ENCODE measurements around the gene ARSG. TPM values are rescaled to one million over a fixed set of nuclear protein-coding genes. Genes with fewer than 3 reads are reported as not detected.

The ARSG gene
- total and polyA plus RNA-seq, 2 of the 4 experiments (the other 2 are of a cell fraction), result 2.9 to 3.0 TPM

DNA sequence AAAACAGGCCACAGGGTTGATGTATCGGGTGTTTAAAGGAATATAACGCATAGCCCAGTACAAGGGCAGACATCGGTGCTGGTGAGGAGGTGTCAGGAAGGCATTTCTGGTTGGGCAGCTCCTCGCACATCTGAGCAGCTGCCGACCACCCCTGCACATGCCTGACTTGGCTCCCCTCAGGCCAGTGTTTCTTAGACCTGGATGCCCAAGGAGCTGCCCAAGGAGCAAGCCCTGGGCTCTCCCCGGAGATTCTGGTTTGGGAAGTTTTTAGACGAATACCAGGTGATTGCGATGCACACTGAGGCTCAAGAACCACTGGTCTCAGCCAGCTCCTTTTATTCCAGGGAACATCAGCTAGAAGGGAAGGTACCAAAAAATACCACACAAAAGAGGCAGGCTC, 154.4 kb downstream of the ARSG start:
- Histone ChIP-seq H3K18ac (ENCODE audit: low read depth, low read length) (no peak overlapping the region), H3K27ac (ENCODE audit: insufficient read depth, low read length) (no peak overlapping the region), H3K4me2 (ENCODE audit: low read depth, low read length) (no peak overlapping the region), H3K14ac (replicated peaks; ENCODE audit: low read depth, low read length) (no peak overlapping the region), H3K36me3 (ENCODE audit: control insufficient read depth, insufficient read depth, low read length) (peaks cover 54% of the 10 kb centered on the region), H2AK9ac (replicated peaks; ENCODE audit: low read depth, low read length, poor library complexity) (no peak overlapping the region), H4K5ac (ENCODE audit: low read depth, low read length) (no peak overlapping the region), H4K91ac (ENCODE audit: insufficient read depth, low read depth, low read length) (no peak overlapping the region), H2BK15ac (ENCODE audit: low read depth, low read length) (no peak overlapping the region), H3K4me1 (ENCODE audit: control insufficient read depth, insufficient read depth, low read length) (peaks cover 3% of the 10 kb centered on the region), H3K4ac (ENCODE audit: low read depth, low read length) (no peak overlapping the region), H3K79me1 (ENCODE audit: low read depth in 1 of 2, low read length in 2 of 2) (peaks cover 8 to 18% of the 10 kb centered on the region in 2 experiments; a peak in 3 of 4 replicates), H4K20me1 (ENCODE audit: insufficient read depth, low read length) (no peaks in the 10 kb centered on the region), H4K8ac (ENCODE audit: low read depth in 2 of 2, low read length in 2 of 2) (no peak overlapping the region), H3K9me3 (ENCODE audit: control insufficient read depth, insufficient read depth, low read length) (no peaks in the 10 kb centered on the region), H3K23ac (ENCODE audit: low read depth, low read length) (no peak overlapping the region), H2AK5ac (ENCODE audit: low read depth, low read length) (no peak overlapping the region), H2BK20ac (ENCODE audit: low read depth, low read length) (no peak overlapping the region), H3K9me1 (ENCODE audit: insufficient read depth, low read length) (0 out of 2 replicates have a peak, but pooled peaks cover 3% of the 10 kb centered on the region), H3K9ac (ENCODE audit: low read depth, low read length) (no peak overlapping the region), H3K27me3 (ENCODE audit: control insufficient read depth, insufficient read depth, low read length) (no peaks in the 10 kb centered on the region), H3K4me3 (ENCODE audit: insufficient read depth, low read depth, low read length) (no peak overlapping the region), H3K56ac (ENCODE audit: extremely low read depth, insufficient read depth, low read length) (no peak overlapping the region), H2AFZ (replicated peaks; ENCODE audit: low read length, poor library complexity) (no peak overlapping the region), H2BK5ac (ENCODE audit: low read depth, low read length, poor library complexity, severe bottlenecking) (no peak overlapping the region), H2BK120ac (ENCODE audit: low read depth, low read length) (no peak overlapping the region)
- CTCF ChIA-PET, result no interaction called here
- no peak for TF ChIP-seq CHD1 (IDR thresholded peaks at IDR 0.05; ENCODE audit: low read depth, low read length)
- TF ChIP-seq MAZ (IDR thresholded peaks at IDR 0.05; ENCODE audit: borderline replicate concordance, low read depth, low read length), result no peak
- no peak for TF ChIP-seq MXI1 (IDR thresholded peaks at IDR 0.05; ENCODE audit: borderline replicate concordance, low read depth, low read length)
- TF ChIP-seq FOS (IDR thresholded peaks at IDR 0.05; ENCODE audit: low read depth, low read length), result no peak
- TF ChIP-seq SMC3 (IDR thresholded peaks at IDR 0.05; ENCODE audit: low read depth, low read length), result no peak
- DNase-seq (no peak), ATAC-seq (ENCODE audit: low read depth) (no peak)
- no TSS peak for BruUV-seq (replicated peaks)
- dilution Hi-C loops (cut with HindIII; ENCODE audit: low sequenced_read_pairs, unreplicated experiment), result no loop called here
- WGBS, 2 experiments (ENCODE audit: extremely low coverage in 2 of 2, insufficient read length in 1 of 2), result 37% methylated on average over 2 of the region's 8 CpGs; no CpG with 5 or more reads in 1 of the 2 experiments
- intact Hi-C loops (cut with micrococcal nuclease), result no loop called here
- POLR2A ChIA-PET (ENCODE audit: unreplicated experiment), result no interaction called here
- in situ Hi-C loops (cut with MboI; ENCODE audit: low sequenced_read_pairs), result no loop called here

Measured in IMR-90 (cell line).